Measurements from ENCODE around the gene TMEM63C.

The TMEM63C gene

DNA sequence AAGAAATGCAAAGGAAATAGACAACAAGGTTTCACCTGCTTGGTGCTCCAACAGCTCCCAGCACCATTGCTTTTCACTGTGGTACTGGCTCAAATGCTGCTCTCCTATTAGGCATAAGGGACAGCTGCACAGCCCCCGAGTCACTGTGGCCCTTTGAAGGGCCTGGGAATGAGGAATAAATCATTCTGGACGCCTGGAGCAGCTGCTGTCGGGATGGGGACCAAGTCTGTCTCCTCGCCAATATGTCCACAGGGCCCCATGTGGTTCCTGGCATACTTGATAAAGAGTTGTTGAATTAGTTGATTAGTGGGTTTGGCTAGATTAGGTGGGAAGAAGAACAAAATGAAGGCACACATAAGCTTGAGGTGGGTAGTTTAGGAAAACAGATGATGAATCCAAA is 102.5 kb downstream of the TMEM63C start:
- no peak for DNase-seq

DNA sequence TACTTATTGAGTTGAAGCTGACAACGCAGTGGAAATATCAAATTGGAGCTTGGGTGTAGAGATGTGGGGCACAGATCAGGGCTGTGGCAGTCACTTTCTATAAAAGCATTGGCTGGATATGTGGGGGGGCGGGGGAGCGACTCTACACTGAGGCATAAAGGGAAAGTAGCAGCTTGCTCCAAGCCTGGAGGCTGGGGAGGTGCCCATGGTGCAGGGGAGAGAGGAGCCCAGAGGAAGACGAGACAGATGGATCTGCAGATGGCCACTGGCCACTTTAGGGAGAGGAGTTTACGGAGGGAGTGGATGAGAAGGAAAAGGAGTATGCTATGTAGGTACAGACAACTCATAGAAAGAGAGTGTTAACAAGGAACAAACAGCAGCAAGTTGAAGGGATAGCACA is 102.9 kb downstream of the TMEM63C start:
- DNase-seq, result no peak

DNA sequence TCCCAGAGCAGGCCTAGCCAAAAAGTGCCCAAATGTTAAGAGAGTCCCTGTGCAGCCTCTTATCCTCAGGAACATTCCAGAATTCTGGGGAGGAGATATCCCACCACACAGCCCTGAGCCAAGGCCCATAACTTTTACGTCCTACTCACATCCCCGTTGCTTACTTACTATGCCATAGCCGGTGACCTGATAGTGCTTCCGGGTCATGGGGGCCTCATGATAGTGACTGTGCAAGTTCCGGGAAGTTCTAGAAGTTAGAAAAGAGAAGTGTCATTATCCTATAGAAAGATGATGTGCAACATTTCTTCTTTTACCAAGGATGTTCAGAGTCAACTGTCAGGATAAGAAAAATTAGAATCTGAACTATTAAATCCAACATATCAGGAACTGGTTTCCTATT is 105.0 kb downstream of the TMEM63C start:
- DNase-seq, result no peak

DNA sequence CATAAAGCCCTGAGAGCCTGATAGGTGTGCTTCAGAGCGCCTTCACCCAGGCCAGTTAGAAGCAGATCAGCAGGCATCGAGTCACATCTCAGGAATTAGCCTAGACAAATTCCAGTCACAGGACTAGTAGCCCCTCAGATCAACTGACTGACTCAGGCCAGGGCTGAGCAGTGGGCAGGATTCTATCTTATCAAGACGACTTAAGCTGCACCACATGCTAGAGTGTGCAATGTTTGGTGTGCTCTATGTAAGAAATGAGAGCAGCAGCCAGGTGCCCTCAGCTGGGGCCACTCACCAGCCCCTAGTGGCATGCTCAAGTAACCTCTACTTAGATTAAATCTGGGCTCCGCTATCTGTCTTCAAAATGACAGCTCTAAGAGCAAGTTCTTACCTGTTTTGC is 109.1 kb downstream of the TMEM63C start:
- DNase-seq, result no peak

DNA sequence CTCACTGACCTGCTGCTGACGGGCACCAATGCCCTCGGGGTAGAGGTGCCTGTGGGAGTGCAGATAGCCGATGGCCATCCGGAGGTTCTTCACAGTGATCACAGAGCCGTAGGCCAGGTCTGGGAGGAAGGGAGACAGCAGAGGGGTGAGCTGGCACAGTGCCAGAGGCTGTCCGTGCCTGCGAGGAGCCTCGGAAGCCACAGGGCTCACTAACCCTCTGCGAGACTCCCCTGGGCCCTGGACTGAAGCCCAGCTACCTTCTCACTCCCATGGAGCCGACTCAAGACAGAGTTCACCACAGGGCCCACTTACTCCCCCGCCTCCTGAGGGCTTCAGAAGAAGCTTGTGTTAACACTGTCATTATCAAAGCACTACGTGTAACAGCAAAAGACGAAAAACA is 114.6 kb downstream of the TMEM63C start:
- DNase-seq, result no peak

DNA sequence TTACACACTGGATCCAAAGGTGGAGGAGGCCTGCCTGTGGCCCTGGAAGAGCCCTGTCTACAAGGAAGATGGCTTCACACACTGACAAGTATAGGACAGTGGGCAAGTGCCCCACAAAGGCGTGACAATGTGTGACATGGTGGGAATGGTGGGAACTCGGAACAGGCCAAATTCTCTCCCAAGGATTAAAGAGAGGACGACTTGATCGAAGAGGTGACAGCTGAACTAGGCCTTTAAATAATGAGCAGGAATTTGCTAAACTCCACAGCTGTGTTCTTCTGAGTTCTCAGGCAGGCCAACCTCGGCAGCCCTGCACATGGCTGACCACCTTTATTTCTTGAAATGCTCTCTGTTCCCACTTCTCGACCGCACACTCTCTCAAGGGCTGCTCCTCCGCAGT is 115.3 kb downstream of the TMEM63C start:
- no peak for DNase-seq

DNA sequence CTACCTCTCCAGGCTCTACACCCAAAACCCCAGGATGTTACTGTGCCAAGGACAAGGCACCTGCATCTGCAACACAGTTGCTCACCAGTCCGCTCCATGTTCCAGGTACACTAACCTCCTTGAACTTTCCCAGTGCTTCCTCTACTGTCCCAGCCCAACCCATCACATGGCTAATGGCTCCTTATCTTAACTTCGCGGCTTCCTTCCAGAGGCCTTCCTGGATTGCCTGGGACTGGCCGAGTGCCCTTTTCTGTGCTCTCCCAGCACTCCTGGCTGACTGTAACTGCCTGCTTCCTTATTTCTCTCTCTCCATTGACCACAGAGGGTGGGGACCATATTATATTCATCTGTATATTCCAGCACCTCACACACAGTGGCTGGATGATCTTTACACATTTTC is 118.2 kb downstream of the TMEM63C start:
- DNase-seq, result no peak

DNA sequence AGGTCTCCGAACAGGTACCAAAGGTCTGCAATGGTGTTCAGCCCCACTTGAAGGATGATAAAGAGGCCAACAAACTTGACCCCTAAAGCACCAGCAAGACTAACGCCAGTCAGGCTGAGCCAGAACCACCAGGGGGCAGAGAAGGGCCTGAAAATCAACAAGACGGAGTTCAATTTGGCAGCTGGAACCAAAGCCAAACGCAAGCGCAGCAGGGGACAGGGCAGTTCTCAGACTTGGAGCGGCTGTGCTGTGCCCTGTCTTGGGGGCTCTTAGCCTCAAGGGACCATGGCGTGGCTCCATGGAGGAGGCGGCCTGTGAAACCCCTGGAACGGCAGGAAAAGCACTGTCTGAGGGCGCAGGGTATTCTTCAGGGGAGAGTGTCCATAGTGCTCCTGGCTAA is 119.5 kb downstream of the TMEM63C start:
- DNase-seq, result peak; percentile 30

DNA sequence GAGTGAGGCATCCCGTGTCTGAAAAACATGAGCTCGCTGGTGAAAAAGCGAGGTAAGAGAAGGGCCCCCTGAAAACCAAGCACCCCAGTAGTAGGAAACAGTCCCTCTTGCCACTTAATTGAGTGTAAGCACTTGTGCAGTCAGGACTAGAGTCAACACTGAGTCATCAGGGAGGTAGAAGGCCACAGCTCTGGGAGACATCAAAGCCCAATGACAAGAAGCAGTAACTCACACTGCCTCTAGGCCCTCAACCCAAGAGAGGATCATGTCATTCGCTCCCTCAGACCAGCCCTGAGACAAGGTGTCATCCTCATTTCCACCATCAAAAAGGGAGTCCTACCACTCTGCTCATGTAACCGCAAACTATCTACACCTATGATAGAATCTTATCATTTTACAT is 121.3 kb downstream of the TMEM63C start:
- no peak for DNase-seq

DNA sequence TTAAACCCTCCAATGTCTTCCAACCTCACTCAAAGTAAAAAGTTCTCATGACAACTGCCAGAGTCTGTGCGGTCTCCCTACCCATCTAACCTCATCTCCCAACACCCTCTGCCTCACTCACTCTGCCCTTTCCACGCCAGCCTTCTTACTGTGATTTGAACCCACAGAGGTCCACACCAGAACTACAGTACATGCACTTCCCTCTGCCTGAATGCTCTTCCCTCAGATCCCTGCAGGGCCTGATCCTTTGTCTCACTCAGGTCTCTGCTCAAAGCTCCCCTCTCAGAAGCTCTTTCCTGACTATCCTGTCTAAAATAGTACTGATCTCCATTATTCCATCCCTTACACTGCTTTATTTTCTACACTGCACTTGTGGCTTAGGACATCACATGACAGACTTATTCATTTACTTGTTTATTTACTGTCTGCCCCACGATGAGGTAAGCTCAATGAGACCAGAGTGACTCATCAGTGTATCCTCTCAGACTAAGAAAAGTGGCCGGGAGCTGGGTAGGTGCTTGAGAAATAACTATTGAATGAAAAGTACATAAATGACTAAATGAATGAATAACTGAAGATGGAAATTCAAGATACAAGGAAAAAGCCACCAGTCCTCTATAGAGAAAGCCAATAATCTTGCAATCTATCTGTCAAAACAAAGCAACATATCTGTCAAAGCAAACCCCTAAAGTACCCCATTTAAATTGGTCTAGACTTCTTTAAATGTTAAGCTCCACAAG is 122.0 kb downstream of the TMEM63C start:
- DNase-seq, result no peak

DNA sequence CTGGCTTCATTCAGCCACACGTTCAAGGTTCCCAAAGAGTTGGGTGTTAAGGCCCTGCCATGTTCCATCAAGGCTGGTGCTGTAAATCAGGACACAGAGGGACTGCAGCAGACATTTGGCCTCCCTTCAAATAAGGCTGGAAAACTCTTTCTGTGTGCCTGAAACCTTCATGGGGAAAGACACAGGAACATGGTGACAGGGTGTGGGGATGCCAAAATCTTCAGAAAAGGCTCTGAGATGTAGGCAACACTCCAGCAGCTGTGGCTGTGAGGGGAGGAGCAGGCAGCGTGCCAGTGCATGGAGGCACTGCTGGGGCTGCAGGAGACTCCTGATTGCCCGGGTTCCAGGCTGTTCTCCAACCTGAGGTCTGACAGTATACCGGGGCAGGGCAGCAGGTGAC is 124.1 kb downstream of the TMEM63C start:
- DNase-seq, result no peak

DNA sequence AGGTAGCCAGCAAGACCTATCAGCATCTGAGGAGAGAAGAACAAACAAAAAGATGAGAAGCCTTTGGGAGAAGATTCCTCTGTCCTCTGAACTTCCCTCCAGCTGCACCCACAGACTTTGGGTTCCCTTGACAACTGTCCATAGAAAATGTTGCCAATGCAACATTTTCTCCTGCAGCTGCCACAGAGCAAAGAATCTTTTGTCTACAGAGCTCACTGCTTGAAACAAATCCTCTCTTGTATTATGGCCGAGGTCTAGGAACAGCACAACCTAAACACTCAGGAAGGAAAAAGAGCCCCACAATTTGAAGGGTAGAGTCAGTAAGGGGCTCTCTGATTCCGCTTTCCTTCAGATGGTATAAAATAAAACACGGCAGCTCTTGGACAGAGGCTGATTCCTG is 124.8 kb downstream of the TMEM63C start:
- DNase-seq, result no peak

DNA sequence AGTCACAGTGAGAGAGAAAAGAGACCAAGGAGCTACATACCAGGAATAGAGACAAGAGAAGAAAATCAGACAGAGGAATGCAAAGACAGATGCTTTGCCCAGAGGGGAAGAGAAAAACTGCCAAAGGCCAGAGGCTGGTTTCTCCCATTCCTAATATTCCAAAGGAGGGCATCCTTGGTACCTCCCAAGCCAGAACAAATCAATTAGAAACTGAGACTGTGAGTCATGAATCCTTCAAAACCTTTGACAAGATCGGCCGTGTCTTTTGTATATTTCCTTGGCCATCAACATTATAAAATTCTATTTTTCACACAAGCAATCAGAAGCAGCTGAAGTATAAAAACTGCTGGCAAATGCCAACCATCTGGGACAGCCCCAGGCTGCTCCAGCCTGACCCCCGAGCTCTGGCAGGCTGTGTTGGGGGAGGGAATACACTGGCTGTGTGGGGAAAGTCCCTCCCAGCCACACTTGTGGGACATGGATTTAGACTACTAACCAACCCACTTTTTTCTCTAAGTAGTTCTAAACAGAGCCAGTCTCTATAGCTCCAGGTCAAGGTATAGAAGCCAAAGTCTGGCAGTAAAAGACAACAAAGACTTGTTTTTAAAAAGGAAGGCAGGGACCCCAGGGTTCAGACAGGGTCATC is 125.4 kb downstream of the TMEM63C start:
- no peak for DNase-seq

All from KG1 (cell line).